ENCODE results near the gene CENPP.

CENPP gene

DNA sequence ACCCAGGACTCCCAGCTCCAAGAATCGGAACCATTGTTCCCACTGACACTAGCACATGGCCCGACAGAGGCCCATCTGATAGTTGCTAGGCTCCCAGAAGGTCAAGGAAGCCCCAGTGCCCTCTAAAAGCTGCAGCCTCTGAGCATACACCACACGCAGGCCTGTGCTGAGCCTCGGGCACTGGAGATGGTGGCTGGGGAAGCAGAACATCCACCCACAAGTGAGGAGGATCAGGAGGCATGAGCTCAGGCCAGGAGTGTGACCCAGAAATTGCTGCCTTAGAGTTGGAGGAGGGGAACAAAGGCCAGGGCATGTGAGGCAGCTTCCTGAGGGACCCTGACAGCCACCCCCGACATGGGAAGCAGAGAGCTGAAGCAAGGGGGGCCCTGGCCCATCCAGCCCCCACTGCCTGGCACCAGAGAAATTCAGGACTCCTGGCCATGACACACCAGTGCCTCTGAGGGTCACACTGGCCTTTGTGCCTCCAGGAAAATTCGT, 322.8 kb downstream of the CENPP start:
- no peaks in the 10 kb centered on the region for H3K79me2 ChIP-seq (ENCODE audit: insufficient read depth, low read length)
- H3K4me2 ChIP-seq (ENCODE audit: low read depth, low read length, poor library complexity, severe bottlenecking): no peak overlapping the region
- no peaks in the 10 kb centered on the region for H4K20me1 ChIP-seq (ENCODE audit: low read depth, low read length)
- no peaks in the 10 kb centered on the region for H3F3A ChIP-seq (ENCODE audit: insufficient read depth)
- TF ChIP-seq, protein P1, sequence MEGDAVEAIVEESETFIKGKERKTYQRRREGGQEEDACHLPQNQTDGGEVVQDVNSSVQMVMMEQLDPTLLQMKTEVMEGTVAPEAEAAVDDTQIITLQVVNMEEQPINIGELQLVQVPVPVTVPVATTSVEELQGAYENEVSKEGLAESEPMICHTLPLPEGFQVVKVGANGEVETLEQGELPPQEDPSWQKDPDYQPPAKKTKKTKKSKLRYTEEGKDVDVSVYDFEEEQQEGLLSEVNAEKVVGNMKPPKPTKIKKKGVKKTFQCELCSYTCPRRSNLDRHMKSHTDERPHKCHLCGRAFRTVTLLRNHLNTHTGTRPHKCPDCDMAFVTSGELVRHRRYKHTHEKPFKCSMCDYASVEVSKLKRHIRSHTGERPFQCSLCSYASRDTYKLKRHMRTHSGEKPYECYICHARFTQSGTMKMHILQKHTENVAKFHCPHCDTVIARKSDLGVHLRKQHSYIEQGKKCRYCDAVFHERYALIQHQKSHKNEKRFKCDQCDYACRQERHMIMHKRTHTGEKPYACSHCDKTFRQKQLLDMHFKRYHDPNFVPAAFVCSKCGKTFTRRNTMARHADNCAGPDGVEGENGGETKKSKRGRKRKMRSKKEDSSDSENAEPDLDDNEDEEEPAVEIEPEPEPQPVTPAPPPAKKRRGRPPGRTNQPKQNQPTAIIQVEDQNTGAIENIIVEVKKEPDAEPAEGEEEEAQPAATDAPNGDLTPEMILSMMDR (IDR thresholded peaks at IDR 0.05; ENCODE audit: insufficient read depth, low read length, poor library complexity, severe bottlenecking): no peak
- no peak for TF ChIP-seq EZH2phosphoT487 (conservative IDR thresholded peaks at IDR 0.05; ENCODE audit: low read length)
- H3K4me3 ChIP-seq (ENCODE audit: insufficient read depth, low read length, poor library complexity, severe bottlenecking): no peak overlapping the region
- H3K9me2 ChIP-seq (replicated peaks; ENCODE audit: insufficient read depth, low read length): no peaks in the 10 kb centered on the region
- H3K27me3 ChIP-seq (ENCODE audit: low read length): no peaks in the 10 kb centered on the region
- peaks cover 11% of the 10 kb centered on the region; the same call in 1 of the 2 replicates for H3K36me3 ChIP-seq (ENCODE audit: low read length)
- no peak overlapping the region for H3K9ac ChIP-seq (ENCODE audit: low read length)
- H3K9me3 ChIP-seq (ENCODE audit: insufficient read depth, low read length): no peaks in the 10 kb centered on the region
- H2AFZ ChIP-seq (ENCODE audit: low read depth, low read length, severe bottlenecking): no peak overlapping the region
- no peak overlapping the region for H3K27ac ChIP-seq (ENCODE audit: low read depth, low read length)

DNA sequence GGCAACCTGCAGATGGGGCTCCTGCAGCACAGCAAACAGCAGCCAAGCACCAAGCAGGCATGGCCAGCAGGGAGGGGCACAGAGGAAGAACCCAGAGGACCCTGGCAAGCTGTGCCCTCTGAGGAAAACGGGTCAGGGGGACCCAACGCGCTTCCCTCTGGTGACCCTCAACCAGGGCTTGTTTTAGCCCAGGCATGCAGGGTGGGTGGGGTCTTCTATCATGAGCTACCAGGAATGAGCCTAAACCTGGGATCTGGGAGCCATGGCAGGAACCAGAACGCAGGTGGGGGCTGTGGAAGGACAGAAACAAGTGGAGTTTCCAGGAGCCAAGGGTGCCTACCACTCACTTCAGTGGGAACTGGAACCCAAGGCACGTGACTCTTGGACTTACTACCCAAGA, 323.3 kb downstream of the CENPP start:
- Histone ChIP-seq H3K79me2 (ENCODE audit: insufficient read depth, low read length) (no peaks in the 10 kb centered on the region), H3K27ac (ENCODE audit: low read depth, low read length) (no peak overlapping the region), H3K36me3 (ENCODE audit: low read length) (peaks cover 11% of the 10 kb centered on the region; the same call in 1 of the 2 replicates), H3K9me2 (replicated peaks; ENCODE audit: insufficient read depth, low read length) (no peaks in the 10 kb centered on the region), H3K27me3 (ENCODE audit: low read length) (no peaks in the 10 kb centered on the region), H3F3A (ENCODE audit: insufficient read depth) (no peaks in the 10 kb centered on the region), H3K4me2 (ENCODE audit: low read depth, low read length, poor library complexity, severe bottlenecking) (no peak overlapping the region), H2AFZ (ENCODE audit: low read depth, low read length, severe bottlenecking) (no peak overlapping the region), H4K20me1 (ENCODE audit: low read depth, low read length) (no peaks in the 10 kb centered on the region), H3K9me3 (ENCODE audit: insufficient read depth, low read length) (no peaks in the 10 kb centered on the region), H3K4me3 (ENCODE audit: insufficient read depth, low read length, poor library complexity, severe bottlenecking) (no peak overlapping the region), H3K9ac (ENCODE audit: low read length) (no peak overlapping the region)
- TF ChIP-seq EZH2phosphoT487 (conservative IDR thresholded peaks at IDR 0.05; ENCODE audit: low read length): no peak
- TF ChIP-seq, protein P1 (IDR thresholded peaks at IDR 0.05; ENCODE audit: insufficient read depth, low read length, poor library complexity, severe bottlenecking): no peak

DNA sequence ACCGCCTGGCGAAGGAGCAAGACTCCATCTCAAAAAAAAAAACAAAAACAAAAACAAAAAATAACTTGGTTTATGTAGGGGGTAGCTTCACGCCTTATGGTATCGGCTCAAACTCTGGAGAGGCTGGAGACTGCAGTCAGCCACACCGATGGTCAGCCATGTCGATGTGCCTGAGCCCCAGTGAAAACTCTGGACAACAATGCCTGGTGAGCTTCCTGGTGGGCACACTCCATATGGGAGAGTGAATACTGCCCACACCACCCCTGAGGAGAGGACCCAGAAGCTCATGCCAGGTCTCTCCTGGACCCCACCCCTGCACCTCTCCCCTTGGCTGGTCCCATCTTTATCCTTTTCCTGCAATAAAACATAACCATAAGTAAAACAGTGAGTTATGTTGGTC, 324.5 kb downstream of the CENPP start:
- no peak overlapping the region for H2AFZ ChIP-seq (ENCODE audit: low read depth, low read length, severe bottlenecking)

More for the DNA sequence above, 324.5 kb downstream of the CENPP start:
- Histone ChIP-seq H4K20me1 (ENCODE audit: low read depth, low read length) (no peaks in the 10 kb centered on the region), H3K27ac (ENCODE audit: low read depth, low read length) (no peak overlapping the region), H3K9me2 (replicated peaks; ENCODE audit: insufficient read depth, low read length) (no peaks in the 10 kb centered on the region), H3K9ac (ENCODE audit: low read length) (no peak overlapping the region), H3K79me2 (ENCODE audit: insufficient read depth, low read length) (0 out of 2 replicates have a peak, but pooled peaks cover under 1% of the 10 kb centered on the region), H3K9me3 (ENCODE audit: insufficient read depth, low read length) (no peaks in the 10 kb centered on the region), H3F3A (ENCODE audit: insufficient read depth) (no peaks in the 10 kb centered on the region), H3K4me3 (ENCODE audit: insufficient read depth, low read length, poor library complexity, severe bottlenecking) (no peak overlapping the region), H3K27me3 (ENCODE audit: low read length) (no peaks in the 10 kb centered on the region), H3K36me3 (ENCODE audit: low read length) (peaks cover 9% of the 10 kb centered on the region; the same call in 1 of the 2 replicates), H3K4me2 (ENCODE audit: low read depth, low read length, poor library complexity, severe bottlenecking) (no peak overlapping the region)
- no peak for TF ChIP-seq EZH2phosphoT487 (conservative IDR thresholded peaks at IDR 0.05; ENCODE audit: low read length)
- TF ChIP-seq, protein P1 (IDR thresholded peaks at IDR 0.05; ENCODE audit: insufficient read depth, low read length, poor library complexity, severe bottlenecking): no peak
